GM19397 (cell line): ENCODE results near the gene MOGAT3.

Source experiments
- ATAC-seq: cut with Tn5 transposase; IDR thresholded peaks from one replicate; pipeline ENCODE4 v1.9.1; 2021; ENCODE audit warnings: mild to moderate bottlenecking, moderate library complexity; ENCODE audit not compliant: unreplicated experiment

MOGAT3 gene

DNA sequence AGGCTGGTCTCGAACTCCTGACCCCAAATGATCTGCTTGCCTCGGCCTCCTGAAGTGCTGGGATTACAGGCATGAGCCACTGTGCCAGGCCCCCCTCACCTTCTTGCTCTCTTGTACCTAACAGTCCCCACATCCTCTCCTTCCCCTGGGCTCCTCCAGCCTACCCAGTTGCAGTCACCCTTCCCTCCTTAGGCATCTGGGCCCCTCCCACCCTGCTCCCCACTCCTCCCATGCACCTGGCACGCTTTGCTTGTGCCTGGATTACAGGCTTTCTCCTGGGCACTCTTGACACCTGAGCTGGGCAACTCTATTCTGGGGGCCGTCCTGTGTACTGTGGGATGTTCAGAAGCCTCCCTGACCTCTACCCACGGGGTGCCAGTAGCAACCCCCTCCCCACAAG, 33.8 kb upstream of the MOGAT3 start:
- no peak for ATAC-seq

- no peak for ATAC-seq
Measured at GRCh38 chr7:101233907-101234547, 33.2 kb upstream of the MOGAT3 start.

DNA sequence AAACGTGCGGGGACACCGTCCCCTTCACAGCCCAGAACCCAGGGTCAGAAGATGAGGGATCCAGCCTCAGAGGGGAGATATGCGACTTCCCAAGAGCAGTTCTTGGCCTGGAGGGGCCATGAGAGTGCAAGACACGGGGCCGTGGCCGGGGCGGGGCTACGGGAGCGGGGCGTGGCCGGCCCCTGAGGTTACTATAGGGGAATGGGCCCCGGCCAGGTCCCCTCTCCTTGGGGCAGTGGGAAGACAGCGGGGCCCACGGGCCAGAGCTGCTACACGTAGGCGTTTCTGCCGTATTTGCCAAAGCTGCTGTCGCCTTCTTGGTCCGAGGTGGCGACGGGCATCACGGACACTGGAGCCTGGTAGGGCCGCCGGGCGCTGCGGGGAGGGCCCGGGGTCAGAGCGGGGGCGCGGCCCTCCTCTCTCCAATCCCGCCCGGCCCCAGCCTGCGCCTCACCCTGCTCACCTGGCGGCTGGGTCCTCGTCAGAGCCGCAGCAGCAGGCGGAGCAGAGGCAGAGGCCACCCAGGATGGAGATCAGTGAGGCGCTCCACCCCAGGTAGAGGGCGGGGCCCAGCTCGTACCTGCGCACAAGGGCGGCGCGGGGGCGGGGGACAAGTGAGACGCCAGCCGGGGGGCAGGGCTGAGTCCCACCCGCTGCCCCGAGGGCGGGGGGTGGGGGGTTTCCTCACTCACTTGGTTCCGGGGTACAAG, 31.5 kb upstream of the MOGAT3 start:
- no peak for ATAC-seq

- no peak for ATAC-seq
Measured at GRCh38 chr7:101231644-101232043, 30.8 kb upstream of the MOGAT3 start.

GRCh38 chr7:101226721-101227120, 25.9 kb upstream of the MOGAT3 start:
- ATAC-seq, result no peak

DNA sequence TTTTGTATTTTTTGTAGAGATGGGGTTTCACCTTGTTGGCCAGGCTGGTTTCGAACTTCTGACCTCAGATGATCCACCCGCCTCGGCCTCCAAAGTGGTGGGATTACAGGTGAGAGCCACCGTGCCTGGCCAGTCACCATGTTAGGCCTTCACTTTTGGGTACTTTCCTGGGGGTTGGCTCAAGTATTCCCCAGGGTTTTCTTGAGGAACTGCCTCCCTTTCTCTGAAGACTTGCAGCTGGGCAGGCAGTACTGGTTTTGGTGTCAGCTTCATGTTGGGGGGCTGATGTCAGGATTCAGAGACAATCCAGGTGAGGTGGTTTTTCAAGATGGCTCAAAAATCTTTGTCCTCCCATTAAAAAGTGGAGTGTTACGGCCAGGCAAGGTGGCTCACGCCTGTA, 24.8 kb upstream of the MOGAT3 start:
- ATAC-seq, result no peak

- ATAC-seq, result no peak
Measured at GRCh38 chr7:101223528-101223927, 22.7 kb upstream of the MOGAT3 start.

DNA sequence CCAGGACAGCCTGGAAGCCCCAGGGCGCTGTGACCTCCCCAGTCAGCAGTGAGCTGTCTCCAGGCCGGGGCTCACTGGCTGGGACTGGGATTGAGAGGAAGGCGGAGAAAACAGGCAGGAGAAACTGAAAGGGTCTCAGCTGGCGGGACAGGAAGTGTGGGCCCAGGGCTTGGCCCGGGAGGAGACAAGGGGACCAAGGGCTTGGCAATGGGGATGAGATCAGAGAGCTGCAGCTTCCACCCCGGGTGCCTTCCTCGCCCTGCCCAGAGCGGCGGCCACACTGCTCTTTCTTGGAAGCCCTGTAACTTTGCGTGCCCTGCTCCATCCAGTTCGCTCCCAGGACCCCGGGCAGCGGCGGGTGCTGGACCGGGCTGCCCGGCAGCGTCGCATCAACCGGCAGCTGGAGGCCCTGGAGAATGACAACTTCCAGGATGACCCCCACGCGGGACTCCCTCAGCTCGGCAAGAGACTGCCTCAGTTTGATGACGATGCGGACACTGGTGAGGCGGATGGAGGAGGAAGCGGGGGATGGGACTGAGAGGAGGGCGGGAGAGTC, 21.5 kb upstream of the MOGAT3 start:
- no peak for ATAC-seq

- ATAC-seq, result no peak
Measured at GRCh38 chr7:101220295-101220694, 19.5 kb upstream of the MOGAT3 start.

DNA sequence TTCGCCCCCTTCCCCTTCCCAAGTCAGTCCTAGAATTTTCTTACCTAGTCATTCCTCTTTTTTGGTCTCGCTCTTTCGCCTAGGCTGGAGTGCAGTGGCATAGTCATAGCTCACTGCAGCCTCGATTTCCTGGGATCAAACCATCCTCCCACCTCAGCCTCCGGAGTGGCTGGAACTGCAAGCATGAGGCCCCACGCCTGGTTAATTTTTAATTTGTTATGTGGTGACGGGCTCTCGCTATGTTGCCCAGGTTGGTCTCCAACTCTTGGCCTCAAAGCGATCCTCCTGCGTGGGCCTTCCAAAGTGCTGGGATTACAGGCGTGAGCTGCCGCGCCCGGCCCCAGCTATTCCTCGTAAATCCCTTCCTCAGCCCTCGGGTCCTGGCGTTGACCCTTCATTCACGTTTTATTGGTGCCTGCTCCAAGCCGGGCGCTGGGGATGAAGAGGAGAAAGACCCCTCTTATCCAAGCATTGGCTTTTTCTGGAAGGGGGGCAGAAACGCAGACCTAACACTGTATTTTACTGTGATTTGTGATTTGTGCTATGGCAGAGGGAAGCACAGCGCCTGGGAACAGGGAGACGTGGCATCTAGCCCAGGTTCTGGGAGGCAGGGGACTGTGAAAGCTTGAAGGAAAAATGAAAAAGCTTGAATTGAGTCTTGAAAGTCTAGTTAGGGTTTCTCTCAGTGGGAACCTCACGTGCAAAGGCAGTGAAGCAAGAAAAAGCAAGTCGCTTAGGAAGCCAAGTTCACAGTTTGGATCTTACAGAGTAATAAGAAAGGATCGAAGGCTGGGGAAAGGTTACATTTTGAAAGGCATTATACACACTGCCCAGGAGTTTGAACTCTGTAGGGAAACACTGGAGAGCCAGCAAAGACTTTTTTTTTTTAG, 17.6 kb upstream of the MOGAT3 start:
- peak; percentile 3 for ATAC-seq

- ATAC-seq, result peak; percentile 60
Measured at GRCh38 chr7:101217388-101218235, 16.8 kb upstream of the MOGAT3 start, which contains the start of the genes PLOD3 and ZNHIT1. Gene PLOD3 (minus strand): TSS chr7:101217581. CDS start chr7:101217274, 307 bp downstream. Gene ZNHIT1 (plus strand): TSS chr7:101218165. CDS start chr7:101218196, 31 bp downstream.

GRCh38 chr7:101216860-101217387, 16.1 kb upstream of the MOGAT3 start:
- ATAC-seq, result peak; percentile 12

GRCh38 chr7:101216001-101216859, 15.4 kb upstream of the MOGAT3 start:
- no peak for ATAC-seq

- no peak for ATAC-seq
Measured at GRCh38 chr7:101212014-101212413, 11.2 kb upstream of the MOGAT3 start.

- ATAC-seq, result no peak
Measured at GRCh38 chr7:101211501-101211900, 10.7 kb upstream of the MOGAT3 start.

GRCh38 chr7:101210143-101210542, 9.3 kb upstream of the MOGAT3 start:
- no peak for ATAC-seq

GRCh38 chr7:101208794-101209193, 8.0 kb upstream of the MOGAT3 start:
- ATAC-seq, result no peak

GRCh38 chr7:101207459-101207858, 6.6 kb upstream of the MOGAT3 start:
- no peak for ATAC-seq

GRCh38 chr7:101206665-101207042, 5.8 kb upstream of the MOGAT3 start:
- ATAC-seq, result no peak
